HCT116 (cell line): ENCODE measurements around the gene TENT4A. TPM values are rescaled to one million over a fixed set of nuclear protein-coding genes. Genes with fewer than 3 reads are reported as not detected.

Source experiments
- ATAC-seq: fragments of 200-7000 bp; cut with Tn5 transposase; 2 replicates; pipeline ENCODE4 v1.9.1; 2020; ENCODE audit warnings: mild to moderate bottlenecking, moderate library complexity
- BruUV-seq: library from RNA; stranded (reverse); fragments of 400-500 nt; replicated peaks from 2 replicates; lab custom pipeline; 2021; lab: Mats Ljungman, UMichigan
- CTCF ChIA-PET: fragments of 300-600 bp; sonication (Branson Sonifier 250); formaldehyde crosslinking; loops from one replicate; lab custom pipeline; 2021; ENCODE audit warnings: antibody characterized with exemption; lab: Charles Lee
- POLR2A ChIA-PET: fragments of 300-600, 350-600 bp; sonication (Branson Sonifier 250); formaldehyde crosslinking; loops from one replicate; lab custom pipeline; 2021; ENCODE audit warnings: antibody characterized with exemption; lab: Charles Lee
- RAD21 ChIA-PET, 2 experiments: fragments of 300-600 bp; sonication (Branson Sonifier 250); formaldehyde crosslinking; loops; one replicate each; lab custom pipeline; 2023; ENCODE audit warnings: low total read pairs in 2 of 2; ENCODE audit not compliant: uncharacterized antibody in 2 of 2, unreplicated experiment in 2 of 2, low non-redundant PET in 1 of 2; lab: Charles Lee
- DNase-seq: peaks from one replicate; pipeline ENCODE4 v3.0.0-alpha.2; 2010; ENCODE audit warnings: low read depth, low spot score
- H2AFZ ChIP-seq: fragments of 200-600 bp; shearing (Covaris generic), sonication (generic); 2 replicates; pipeline ENCODE4 v1.6.1; 2017; ENCODE audit warnings: low read depth, mixed run types, mixed read lengths, antibody characterized with exemption, low read length; ENCODE audit not compliant: poor library complexity, severe bottlenecking
- H3K27ac ChIP-seq: 2 replicates; pipeline ENCODE4 v1.5.1; 2012; ENCODE audit warnings: low read depth, low read length
- H3K27me3 ChIP-seq: fragments of 200-600 bp; sonication (generic); 2 replicates; pipeline ENCODE4 v1.6.1; 2016; ENCODE audit warnings: mixed run types, low read length, mixed read lengths; ENCODE audit not compliant: insufficient read depth
- H3K36me3 ChIP-seq, 2 experiments: fragments of 200-500 bp in 1 of 2; fragments of 200-600 bp in 1 of 2; sonication (Bioruptor generic) in 1 of 2; sonication (generic) in 1 of 2; 2 replicates each; pipeline versions ENCODE4 v1.5.1 to v1.6.1; 2014 to 2016; ENCODE audit warnings: low read length in 2 of 2, inconsistent platforms in 1 of 2, mixed read lengths in 1 of 2, mixed run types in 1 of 2; ENCODE audit not compliant: insufficient read depth in 2 of 2, control insufficient read depth in 1 of 2
- H3K4me1 ChIP-seq, 2 experiments: fragments of 200-600 bp in 1 of 2; sonication (generic) in 1 of 2; 2 replicates each; pipeline versions ENCODE4 v1.5.1 to v1.6.1; 2012 to 2017; ENCODE audit warnings: low read length in 2 of 2, inconsistent platforms in 1 of 2, mild to moderate bottlenecking in 1 of 2, mixed read lengths in 1 of 2, mixed run types in 1 of 2, moderate library complexity in 1 of 2; ENCODE audit not compliant: insufficient read depth in 2 of 2, control insufficient read depth in 1 of 2
- H3K4me2 ChIP-seq: fragments of 200-600 bp; sonication (generic); 2 replicates; pipeline ENCODE4 v1.6.1; 2017; ENCODE audit warnings: mixed run types, low read length, mixed read lengths
- H3K4me3 ChIP-seq, 2 experiments: fragments of 200-600 bp in 1 of 2; sonication (generic) in 1 of 2; replicated peaks in 1 of 2; 2 replicates each; pipeline ENCODE4 v1.5.1; 2011 to 2016; ENCODE audit warnings: low read length in 2 of 2, control low read depth in 1 of 2, low read depth in 1 of 2, mild to moderate bottlenecking in 1 of 2, mixed read lengths in 1 of 2, mixed run types in 1 of 2
- H3K79me2 ChIP-seq: fragments of 200-600 bp; sonication (generic); 2 replicates; pipeline ENCODE4 v1.6.1; 2017; ENCODE audit warnings: mild to moderate bottlenecking, mixed run types, low read length, moderate library complexity, mixed read lengths; ENCODE audit not compliant: insufficient read depth
- H3K9ac ChIP-seq: fragments of 200-600 bp; sonication (generic); 2 replicates; pipeline ENCODE4 v1.6.1; 2016; ENCODE audit warnings: low read length, mixed read lengths
- H3K9me2 ChIP-seq: fragments of 200-600 bp; sonication (generic), shearing (Covaris generic); 2 replicates; pipeline ENCODE4 v1.6.1; 2017; ENCODE audit warnings: mixed run types, mild to moderate bottlenecking, moderate library complexity; ENCODE audit not compliant: insufficient read depth
- H3K9me3 ChIP-seq, 2 experiments: fragments of 200-500 bp in 1 of 2; fragments of 200-600 bp in 1 of 2; sonication (Bioruptor generic) in 1 of 2; sonication (generic) in 1 of 2; 2 replicates each; pipeline ENCODE4 v1.6.1; 2014 to 2017; ENCODE audit warnings: low read length in 2 of 2, mixed read lengths in 2 of 2, inconsistent platforms in 1 of 2, low read depth in 1 of 2, mild to moderate bottlenecking in 1 of 2, mixed run types in 1 of 2, moderate library complexity in 1 of 2; ENCODE audit not compliant: control insufficient read depth in 1 of 2, insufficient read depth in 1 of 2
- H4K20me1 ChIP-seq: fragments of 200-600 bp; sonication (generic), shearing (Covaris generic); 2 replicates; pipeline ENCODE4 v1.6.1; 2017; ENCODE audit warnings: mixed run types, mild to moderate bottlenecking, moderate library complexity; ENCODE audit not compliant: insufficient read depth
- ATF3 ChIP-seq: IDR thresholded peaks from 2 replicates; pipeline ENCODE4 v1.6.1; 2012
- CBX3 ChIP-seq: IDR thresholded peaks from 2 replicates; pipeline ENCODE4 v1.6.1; 2012; ENCODE audit warnings: low read depth
- CEBPB ChIP-seq: IDR thresholded peaks from 2 replicates; pipeline ENCODE4 v1.6.1; 2012; ENCODE audit warnings: low read depth
- ELF1 ChIP-seq: IDR thresholded peaks from 2 replicates; pipeline ENCODE4 v1.6.1; 2012; ENCODE audit warnings: low read depth, borderline replicate concordance
- EZH2 ChIP-seq: fragments of 200-600 bp; sonication (generic); IDR thresholded peaks from 2 replicates; pipeline ENCODE4 v1.6.1; 2017; ENCODE audit warnings: antibody characterized with exemption, mixed run types
- EZH2phosphoT487 ChIP-seq: fragments of 200-600 bp; IDR thresholded peaks from 2 replicates; pipeline ENCODE4 v1.6.1; 2018; ENCODE audit warnings: antibody characterized with exemption, borderline replicate concordance
- JUND ChIP-seq: IDR thresholded peaks from 2 replicates; pipeline ENCODE4 v1.6.1; 2012
- MAX ChIP-seq: IDR thresholded peaks from 2 replicates; pipeline ENCODE4 v1.6.1; 2012
- POLR2A ChIP-seq: IDR thresholded peaks from 2 replicates; pipeline ENCODE4 v1.7.0; 2011; ENCODE audit warnings: borderline replicate concordance; ENCODE audit not compliant: insufficient read depth, insufficient read length; ENCODE audit errors: extremely low read depth
- RAD21 ChIP-seq: IDR thresholded peaks from 2 replicates; pipeline ENCODE4 v1.6.1; 2012; ENCODE audit warnings: low read depth, mild to moderate bottlenecking
- SIN3A ChIP-seq: IDR thresholded peaks from 2 replicates; pipeline ENCODE4 v1.6.1; 2012; ENCODE audit warnings: low read depth
- TCF7L2 ChIP-seq: IDR thresholded peaks from 2 replicates; pipeline ENCODE4 v1.7.0; 2011; ENCODE audit warnings: borderline replicate concordance, inconsistent platforms; ENCODE audit not compliant: insufficient read depth, insufficient read length; ENCODE audit errors: extremely low read depth
- ZNF274 ChIP-seq: fragments of 200-500 bp; sonication (Bioruptor generic); IDR thresholded peaks from 2 replicates; pipeline ENCODE4 v1.6.1; 2014; ENCODE audit warnings: mild to moderate bottlenecking, low read depth, low read length, inconsistent platforms
- intact Hi-C: fragments of 100-400 bp; cut with micrococcal nuclease; formaldehyde crosslinking; loops from 2 replicates; pipeline ENCODE4 v1.10.0; 2022
- total RNA-seq: library from RNA; stranded (reverse); gene quantifications from one replicate; pipeline ENCODE4 v1.2.1, GENCODE V29; 2021; ENCODE audit not compliant: unreplicated experiment

TENT4A gene
- total RNA-seq, 1 experiment from 2014 or later, result 39.8 TPM

DNA sequence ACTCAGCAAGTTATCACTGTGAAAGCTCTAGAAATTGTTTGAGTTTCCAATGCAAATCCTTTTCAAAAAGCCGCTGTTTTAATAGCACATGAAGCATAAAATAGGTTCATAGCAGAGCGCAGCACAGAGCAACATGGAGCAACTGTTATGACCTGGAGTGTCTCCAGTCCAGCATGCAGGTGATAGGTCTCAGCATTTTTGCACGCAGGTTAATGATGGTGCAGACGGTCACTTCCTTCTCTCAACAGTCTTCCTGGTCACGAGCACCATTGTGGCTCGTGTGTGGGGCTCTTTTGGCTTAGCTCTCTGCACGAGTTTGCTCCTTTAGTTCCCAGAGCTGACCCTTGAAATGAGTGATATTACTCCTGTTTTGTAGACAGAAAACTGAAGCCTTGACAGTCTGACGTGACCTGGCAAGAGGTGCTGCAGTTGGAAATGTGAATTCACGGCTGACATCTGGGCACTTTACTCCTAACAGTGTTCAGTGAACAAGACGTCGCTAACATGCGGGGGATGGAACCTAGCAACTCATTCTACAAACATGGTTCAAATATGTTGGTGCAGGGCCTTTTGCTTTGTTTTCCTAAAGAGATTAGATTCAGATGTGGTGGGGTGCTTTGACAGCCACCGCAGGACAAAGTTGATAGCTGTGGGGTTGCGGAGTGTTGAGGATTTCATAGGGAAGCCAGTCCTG lies 10.0 kb downstream of the TENT4A start:
- H2AFZ ChIP-seq, result no peak overlapping the region
- no peak overlapping the region for H3K4me3 ChIP-seq
- ChIA-PET CTCF (interaction anchor here (1.2 kb wide), 1 partner anchor 22 kb away, joined by 3 read pairs; no protein-coding TSS in a partner anchor), RAD21 (no interaction called here), POLR2A (no interaction called here)
- DNase-seq (no peak), ATAC-seq (no peak)
- no peaks in the 10 kb centered on the region for H3K9me3 ChIP-seq
- H3K27ac ChIP-seq, result no peak overlapping the region
- H3K36me3 ChIP-seq, result peaks cover 4 to 18% of the 10 kb centered on the region in 2 experiments; a peak in 3 of 4 replicates
- no peaks in the 10 kb centered on the region for H3K9me2 ChIP-seq
- no TSS peak for BruUV-seq
- peaks cover 18% of the 10 kb centered on the region; the same call in 1 of the 2 replicates for H4K20me1 ChIP-seq
- intact Hi-C loops, result no loop called here
- no peaks in the 10 kb centered on the region for H3K27me3 ChIP-seq
- H3K79me2 ChIP-seq, result peaks cover 99% of the 10 kb centered on the region
- TF ChIP-seq SIN3A (no peak), CEBPB (no peak), POLR2A (no peak), EZH2phosphoT487 (no peak), CBX3 (no peak), ATF3 (no peak), EZH2 (no peak), RAD21 (no peak), ZNF274 (no peak), JUND (no peak), TCF7L2 (no peak), MAX (no peak), ELF1 (no peak)
- no peak overlapping the region for H3K4me2 ChIP-seq
- no peaks in the 10 kb centered on the region for H3K4me1 ChIP-seq
- H3K9ac ChIP-seq, result no peak overlapping the region
